Measurements from ENCODE around the gene DENND5B. TPM values are rescaled to one million over a fixed set of nuclear protein-coding genes. Genes with fewer than 3 reads are reported as not detected.

Gene DENND5B
- total RNA-seq, 4 donors from 2014 or later, result 15.7 to 19.1 (median 18.5) TPM

DNA sequence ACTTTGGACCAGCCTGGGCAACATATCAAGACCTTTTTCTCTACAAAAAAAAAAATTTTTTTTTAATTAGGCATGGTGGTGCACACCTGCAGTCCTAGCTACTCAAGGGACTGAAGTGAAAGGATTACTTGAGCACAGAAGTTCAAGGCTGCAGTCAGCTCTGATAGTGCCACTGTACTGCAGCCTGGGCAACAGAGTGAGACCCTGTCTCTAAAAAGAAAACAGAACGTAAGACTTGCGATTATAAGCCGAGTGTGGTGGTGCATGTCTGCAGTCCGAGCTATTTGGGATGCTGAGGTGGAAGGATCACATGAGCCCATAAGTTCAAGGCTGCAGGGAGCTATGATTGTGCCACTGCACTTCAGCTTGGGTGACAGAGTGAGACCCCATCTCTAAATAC lies 76.0 kb downstream of the DENND5B start:
- 95% methylated on average over 4 of the region's 4 CpGs for WGBS
- Histone ChIP-seq H3K4me1 (peaks cover 24 to 36% (median 32%) of the 10 kb centered on the region in 4 donors), H3K27ac (replicated peaks in 1 of 4) (no peak overlapping the region), H3K27me3 (no peaks in the 10 kb centered on the region), H3K36me3 (no peaks in the 10 kb centered on the region), H3K9me3 (no peaks in the 10 kb centered on the region), H3K4me3 (no peak overlapping the region)
- DNase-seq (ENCODE audit: extremely low spot score), result no peak
- intact Hi-C loops (cut with DNase I), result no loop called here
- no peak for TF ChIP-seq POLR2AphosphoS5 (IDR thresholded peaks at IDR 0.05)
- no peak for TF ChIP-seq EP300 (IDR thresholded peaks at IDR 0.05)
- no peak for TF ChIP-seq CTCF (IDR thresholded peaks at IDR 0.05)
- no peak for TF ChIP-seq POLR2A (IDR thresholded peaks at IDR 0.05; ENCODE audit: low read depth)

GRCh38 chr12:31510034-31510433 lies 80.9 kb downstream of the DENND5B start:
- H3K27ac ChIP-seq (replicated peaks in 1 of 4), result no peak overlapping the region
- peaks cover 11 to 34% (median 23%) of the 10 kb centered on the region in 4 donors for H3K4me1 ChIP-seq
- H3K9me3 ChIP-seq, result peaks cover 0 to 4% (median 0%) of the 10 kb centered on the region in 4 donors
- TF ChIP-seq CTCF (IDR thresholded peaks at IDR 0.05) (no peak), EP300 (IDR thresholded peaks at IDR 0.05) (no peak), POLR2AphosphoS5 (IDR thresholded peaks at IDR 0.05) (no peak), POLR2A (IDR thresholded peaks at IDR 0.05; ENCODE audit: low read depth) (no peak)
- H3K4me3 ChIP-seq, result no peak overlapping the region
- intact Hi-C loops (cut with DNase I), result no loop called here
- no peak for DNase-seq (ENCODE audit: extremely low spot score)
- no peaks in the 10 kb centered on the region for H3K36me3 ChIP-seq
- no peaks in the 10 kb centered on the region for H3K27me3 ChIP-seq
- WGBS, result 59% methylated on average over 4 of the region's 4 CpGs

- Histone ChIP-seq H3K27ac (replicated peaks in 1 of 4) (no peak overlapping the region), H3K27me3 (no peaks in the 10 kb centered on the region), H3K9me3 (peaks cover 0 to 4% (median 0%) of the 10 kb centered on the region in 4 donors), H3K4me3 (no peak overlapping the region), H3K36me3 (no peaks in the 10 kb centered on the region), H3K4me1 (peaks cover 11 to 34% (median 23%) of the 10 kb centered on the region in 4 donors)
- DNase-seq (ENCODE audit: extremely low spot score), result no peak
- 91% methylated on average over 4 of the region's 4 CpGs for WGBS
- intact Hi-C loops (cut with DNase I), result no loop called here
- TF ChIP-seq CTCF (IDR thresholded peaks at IDR 0.05) (no peak), EP300 (IDR thresholded peaks at IDR 0.05) (no peak), POLR2AphosphoS5 (IDR thresholded peaks at IDR 0.05) (no peak), POLR2A (IDR thresholded peaks at IDR 0.05; ENCODE audit: low read depth) (no peak)
Observed at GRCh38 chr12:31508436-31509150, 82.3 kb downstream of the DENND5B start.

- Histone ChIP-seq H3K4me3 (no peak overlapping the region), H3K36me3 (no peaks in the 10 kb centered on the region), H3K27ac (replicated peaks in 1 of 4) (no peak overlapping the region), H3K4me1 (peaks cover 11 to 34% (median 23%) of the 10 kb centered on the region in 4 donors), H3K9me3 (peaks cover 0 to 4% (median 0%) of the 10 kb centered on the region in 4 donors), H3K27me3 (no peaks in the 10 kb centered on the region)
- WGBS, result 95% methylated on average over 1 of the region's 1 CpG
- TF ChIP-seq CTCF (IDR thresholded peaks at IDR 0.05) (no peak), EP300 (IDR thresholded peaks at IDR 0.05) (no peak), POLR2AphosphoS5 (IDR thresholded peaks at IDR 0.05) (no peak)
- intact Hi-C loops (cut with DNase I), result no loop called here
- no peak for DNase-seq (ENCODE audit: extremely low spot score)
Observed at GRCh38 chr12:31507966-31508365, 83.0 kb downstream of the DENND5B start.
